HepG2 (cell line): ENCODE measurements around the gene SQSTM1. TPM values are rescaled to one million over a fixed set of nuclear protein-coding genes. Genes with fewer than 3 reads are reported as not detected.

Experiments
- ATAC-seq: fragments of 200-7000 bp; cut with Tn5 transposase; 3 replicates; pipeline ENCODE4 v1.9.1; 2020; ENCODE audit warnings: mild to moderate bottlenecking, moderate library complexity
- BruUV-seq: library from RNA; stranded (reverse); fragments of 400-500 nt; replicated peaks from 2 replicates; lab custom pipeline; 2021; lab: Mats Ljungman, UMichigan
- CTCF ChIA-PET: fragments of 300-600 bp; formaldehyde crosslinking; extraction: SDS; loops from one replicate; lab custom pipeline; 2021; ENCODE audit warnings: low total read pairs, inconsistent platforms, low intra/inter-chr PET ratio; lab: Yijun Ruan, JAX
- POLR2A ChIA-PET: fragments of 350-600 bp; sonication (Branson Sonifier 250); formaldehyde crosslinking; loops from one replicate; lab custom pipeline; 2020; ENCODE audit warnings: antibody characterized with exemption, inconsistent platforms; lab: Yijun Ruan, JAX
- DNase-seq: peaks from one replicate; pipeline ENCODE4 v3.0.0-alpha.2; 2015; ENCODE audit warnings: low spot score
- FAIRE-seq: peaks from 3 replicates; lab custom pipeline; 2011; peaks lifted over from hg19 to GRCh38; lab: Jason Lieb, UNC
- H2AFZ ChIP-seq: one replicate; pipeline ENCODE4 v1.6.1; 2011; ENCODE audit warnings: low read length, inconsistent platforms
- H3K27ac ChIP-seq: fragments of 300-600 bp; 3 replicates; pipeline ENCODE4 v1.8.0; 2011; ENCODE audit warnings: mixed run types, mild to moderate bottlenecking, mixed read lengths, low read length, inconsistent platforms; ENCODE audit not compliant: insufficient read depth; ENCODE audit errors: extremely low read length
- H3K27me3 ChIP-seq, 2 experiments: fragments of 200-600 bp in 1 of 2; 2 replicates in 1 of 2; 3 replicates in 1 of 2; pipeline versions ENCODE4 v1.6.0 to v1.8.0; 2011; ENCODE audit warnings: low read length in 2 of 2, mild to moderate bottlenecking in 2 of 2, moderate library complexity in 2 of 2, inconsistent platforms in 1 of 2; ENCODE audit not compliant: insufficient read depth in 2 of 2, control insufficient read depth in 1 of 2
- H3K36me3 ChIP-seq, 2 experiments: fragments of 200-600 bp in 1 of 2; replicated peaks in 1 of 2; 2 replicates in 1 of 2; 3 replicates in 1 of 2; pipeline versions ENCODE4 v1.5.1 to v1.8.0; 2011; ENCODE audit warnings: low read length in 2 of 2, inconsistent platforms in 1 of 2; ENCODE audit not compliant: insufficient read depth in 2 of 2, control insufficient read depth in 1 of 2
- H3K4me1 ChIP-seq: 2 replicates; pipeline ENCODE4 v1.5.1; 2012; ENCODE audit warnings: low read length, inconsistent platforms; ENCODE audit not compliant: insufficient read depth
- H3K4me2 ChIP-seq: 2 replicates; pipeline ENCODE4 v1.6.0; 2011; ENCODE audit warnings: low read depth, low read length, inconsistent platforms
- H3K4me3 ChIP-seq, 3 experiments: fragments of 200-600 bp in 1 of 3; sonication (generic), shearing (Covaris generic) in 1 of 3; replicated peaks in 1 of 3; 2 replicates each; pipeline ENCODE4 v1.5.1; 2011 to 2016; ENCODE audit warnings: low read length in 3 of 3, inconsistent platforms in 2 of 3, low read depth in 2 of 3, mild to moderate bottlenecking in 2 of 3, control low read depth in 1 of 3, mixed read lengths in 1 of 3; ENCODE audit not compliant: insufficient read depth in 1 of 3
- H3K79me2 ChIP-seq: one replicate; pipeline ENCODE4 v1.6.1; 2011; ENCODE audit warnings: low read length, inconsistent platforms; ENCODE audit not compliant: insufficient read depth
- H3K9ac ChIP-seq: 2 replicates; pipeline ENCODE4 v1.6.0; 2011; ENCODE audit warnings: mild to moderate bottlenecking, low read depth, low read length, inconsistent platforms; ENCODE audit not compliant: insufficient read depth
- H3K9me3 ChIP-seq: 2 replicates; pipeline ENCODE4 v1.5.1; 2012; ENCODE audit warnings: mild to moderate bottlenecking, low read length
- H4K20me1 ChIP-seq: 2 replicates; pipeline ENCODE4 v1.6.0; 2011; ENCODE audit warnings: inconsistent platforms, mild to moderate bottlenecking, low read length, moderate library complexity; ENCODE audit not compliant: insufficient read depth
- NFYC ChIP-seq: IDR thresholded peaks from 2 replicates; pipeline ENCODE4 v1.6.1; 2016; ENCODE audit warnings: missing genetic modification reagents, missing compliant biosample characterization
- POLR2A ChIP-seq, 2 experiments: IDR thresholded peaks; 2 replicates each; pipeline ENCODE4 v1.6.1; 2011; ENCODE audit warnings: low read depth in 2 of 2, low read length in 2 of 2, mild to moderate bottlenecking in 1 of 2, moderate library complexity in 1 of 2; ENCODE audit not compliant: insufficient read depth in 1 of 2
- WGBS: methylation state at CpG from one replicate; pipeline ENCODE4 v1.1.6; 2017; ENCODE audit warnings: low lambda C conversion rate; 5-methylcytosine and 5-hydroxymethylcytosine counted together
- in situ Hi-C: cut with HindIII; loops from 2 replicates; pipeline ENCODE4 v1.10.0; 2017; ENCODE audit warnings: low pct_unique_long_range_greater_than_20kb; ENCODE audit not compliant: extremely low pct_ligation_motif_present
- intact Hi-C: fragments of 100-400 bp; cut with micrococcal nuclease; formaldehyde crosslinking; loops from one replicate; pipeline ENCODE4 v1.10.0; 2022; ENCODE audit not compliant: unreplicated experiment
- polyA plus RNA-seq, 8 experiments: library from polyadenylated mRNA; depleted of rRNA in 3 of 8; stranded (reverse) in 7 of 8; unstranded in 1 of 8; fragments of >200 nt; fragmentation: Illumina TruSeq in 4 of 8; extraction: Trizol in 4 of 8; gene quantifications; 2 replicates each; pipeline versions ENCODE4 v1.2.1 to v1.2.3, GENCODE V29; 2011 to 2016; ENCODE audit warnings: low read depth in 4 of 8, missing spikeins in 1 of 8, mixed read lengths in 1 of 8; ENCODE audit not compliant: insufficient read depth in 1 of 8
- total RNA-seq, 5 experiments: library from RNA; depleted of rRNA; stranded (reverse); fragments of >200 nt; fragmentation: Illumina TruSeq; extraction: Trizol; gene quantifications; 2 replicates each; pipeline ENCODE4 v1.2.3, GENCODE V29; 2016; ENCODE audit warnings: low read depth in 1 of 5
- TF ChIP-seq, protein P1 (sequence below): IDR thresholded peaks from 2 replicates; pipeline ENCODE4 v1.6.1; 2016; ENCODE audit warnings: low read depth, missing genetic modification reagents, missing compliant biosample characterization

Gene SQSTM1
- total and polyA plus RNA-seq, 2 of the 13 experiments (the other 11 are each of a cell fraction or from before 2014, with no cell fraction given): 90.9 to 160 TPM

DNA sequence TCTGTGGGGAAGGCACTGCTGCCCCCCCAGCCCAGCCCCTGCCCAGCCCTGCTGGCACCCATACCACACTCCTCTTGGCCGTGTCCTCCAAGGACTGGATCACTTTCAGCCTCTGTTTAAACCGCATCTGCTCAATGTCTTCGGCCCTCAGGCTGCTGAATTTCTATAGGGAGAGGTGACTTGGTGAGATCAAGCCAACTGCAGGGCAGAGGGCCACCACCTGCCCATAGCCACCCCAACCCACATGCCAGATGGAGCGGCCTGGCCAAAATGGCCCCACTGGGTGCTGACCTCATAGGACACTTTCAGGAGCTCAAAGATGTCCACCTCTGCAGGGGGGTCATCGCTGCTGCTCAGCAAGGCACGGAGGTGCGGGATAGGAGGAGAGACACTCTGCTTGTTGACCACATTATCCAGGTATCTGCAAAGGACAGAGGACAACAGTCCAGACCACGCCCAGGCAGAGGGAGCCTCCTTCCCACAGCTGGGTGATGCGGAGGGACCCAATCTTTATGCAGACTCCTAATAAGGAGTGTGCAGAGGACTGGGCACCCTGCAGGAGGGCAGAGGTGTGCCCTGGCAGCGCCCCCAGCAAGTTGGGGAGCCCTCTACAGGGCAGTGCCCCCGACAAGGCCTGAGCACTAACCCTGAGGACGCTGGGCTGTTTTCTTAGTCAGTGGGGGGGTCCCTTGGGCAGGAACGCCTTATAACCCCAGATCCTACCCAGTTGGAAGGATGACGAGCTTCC is 52.3 kb downstream of the SQSTM1 start:
- Histone ChIP-seq H3K4me2 (no peak overlapping the region), H3K27me3 (no peaks in the 10 kb centered on the region), H3K9ac (no peak overlapping the region), H3K4me3 (no peak overlapping the region), H4K20me1 (no peaks in the 10 kb centered on the region), H3K27ac (no peak overlapping the region), H3K9me3 (no peaks in the 10 kb centered on the region), H2AFZ (no peak overlapping the region), H3K36me3 (peaks cover 22 to 55% of the 10 kb centered on the region in 2 experiments; a peak in 4 of 5 replicates), H3K4me1 (no peaks in the 10 kb centered on the region), H3K79me2 (no peaks in the 10 kb centered on the region)
- in situ Hi-C loops (no loop called here), intact Hi-C loops (no loop called here)
- CTCF ChIA-PET: no interaction called here
- WGBS: 99% methylated on average over 10 of the region's 14 CpGs
- ATAC-seq (no peak), DNase-seq (no peak), FAIRE-seq (no peak)
- BruUV-seq: no TSS peak
- TF ChIP-seq, protein P1, sequence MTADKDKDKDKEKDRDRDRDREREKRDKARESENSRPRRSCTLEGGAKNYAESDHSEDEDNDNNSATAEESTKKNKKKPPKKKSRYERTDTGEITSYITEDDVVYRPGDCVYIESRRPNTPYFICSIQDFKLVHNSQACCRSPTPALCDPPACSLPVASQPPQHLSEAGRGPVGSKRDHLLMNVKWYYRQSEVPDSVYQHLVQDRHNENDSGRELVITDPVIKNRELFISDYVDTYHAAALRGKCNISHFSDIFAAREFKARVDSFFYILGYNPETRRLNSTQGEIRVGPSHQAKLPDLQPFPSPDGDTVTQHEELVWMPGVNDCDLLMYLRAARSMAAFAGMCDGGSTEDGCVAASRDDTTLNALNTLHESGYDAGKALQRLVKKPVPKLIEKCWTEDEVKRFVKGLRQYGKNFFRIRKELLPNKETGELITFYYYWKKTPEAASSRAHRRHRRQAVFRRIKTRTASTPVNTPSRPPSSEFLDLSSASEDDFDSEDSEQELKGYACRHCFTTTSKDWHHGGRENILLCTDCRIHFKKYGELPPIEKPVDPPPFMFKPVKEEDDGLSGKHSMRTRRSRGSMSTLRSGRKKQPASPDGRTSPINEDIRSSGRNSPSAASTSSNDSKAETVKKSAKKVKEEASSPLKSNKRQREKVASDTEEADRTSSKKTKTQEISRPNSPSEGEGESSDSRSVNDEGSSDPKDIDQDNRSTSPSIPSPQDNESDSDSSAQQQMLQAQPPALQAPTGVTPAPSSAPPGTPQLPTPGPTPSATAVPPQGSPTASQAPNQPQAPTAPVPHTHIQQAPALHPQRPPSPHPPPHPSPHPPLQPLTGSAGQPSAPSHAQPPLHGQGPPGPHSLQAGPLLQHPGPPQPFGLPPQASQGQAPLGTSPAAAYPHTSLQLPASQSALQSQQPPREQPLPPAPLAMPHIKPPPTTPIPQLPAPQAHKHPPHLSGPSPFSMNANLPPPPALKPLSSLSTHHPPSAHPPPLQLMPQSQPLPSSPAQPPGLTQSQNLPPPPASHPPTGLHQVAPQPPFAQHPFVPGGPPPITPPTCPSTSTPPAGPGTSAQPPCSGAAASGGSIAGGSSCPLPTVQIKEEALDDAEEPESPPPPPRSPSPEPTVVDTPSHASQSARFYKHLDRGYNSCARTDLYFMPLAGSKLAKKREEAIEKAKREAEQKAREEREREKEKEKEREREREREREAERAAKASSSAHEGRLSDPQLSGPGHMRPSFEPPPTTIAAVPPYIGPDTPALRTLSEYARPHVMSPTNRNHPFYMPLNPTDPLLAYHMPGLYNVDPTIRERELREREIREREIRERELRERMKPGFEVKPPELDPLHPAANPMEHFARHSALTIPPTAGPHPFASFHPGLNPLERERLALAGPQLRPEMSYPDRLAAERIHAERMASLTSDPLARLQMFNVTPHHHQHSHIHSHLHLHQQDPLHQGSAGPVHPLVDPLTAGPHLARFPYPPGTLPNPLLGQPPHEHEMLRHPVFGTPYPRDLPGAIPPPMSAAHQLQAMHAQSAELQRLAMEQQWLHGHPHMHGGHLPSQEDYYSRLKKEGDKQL: no peak
- TF ChIP-seq NFYC (no peak), POLR2A (IDR thresholded peaks at IDR 0.05; ENCODE audit: insufficient read depth in 1 of 2, low read depth in 2 of 2, low read length in 2 of 2) (0 out of 4 replicates have a peak, but pooled peaks of 1 of the 2 experiments have one; percentile 16)
- POLR2A ChIA-PET: no interaction called here
